Astrocyte (in vitro differentiated cells and primary cell): ENCODE measurements around the gene ATXN7L3.

Source experiments
- EZH2 ChIP-seq: IDR thresholded peaks from 2 replicates; pipeline ENCODE4 v1.6.1; 2012; ENCODE audit warnings: mild to moderate bottlenecking, low read length, inconsistent platforms; ENCODE audit not compliant: insufficient read depth
- TF ChIP-seq, protein P1 (sequence below): IDR thresholded peaks from 2 replicates; pipeline ENCODE4 v1.5.1; 2011; ENCODE audit warnings: low read depth, mild to moderate bottlenecking, inconsistent platforms, low read length, moderate library complexity; ENCODE audit not compliant: insufficient read depth

DNA sequence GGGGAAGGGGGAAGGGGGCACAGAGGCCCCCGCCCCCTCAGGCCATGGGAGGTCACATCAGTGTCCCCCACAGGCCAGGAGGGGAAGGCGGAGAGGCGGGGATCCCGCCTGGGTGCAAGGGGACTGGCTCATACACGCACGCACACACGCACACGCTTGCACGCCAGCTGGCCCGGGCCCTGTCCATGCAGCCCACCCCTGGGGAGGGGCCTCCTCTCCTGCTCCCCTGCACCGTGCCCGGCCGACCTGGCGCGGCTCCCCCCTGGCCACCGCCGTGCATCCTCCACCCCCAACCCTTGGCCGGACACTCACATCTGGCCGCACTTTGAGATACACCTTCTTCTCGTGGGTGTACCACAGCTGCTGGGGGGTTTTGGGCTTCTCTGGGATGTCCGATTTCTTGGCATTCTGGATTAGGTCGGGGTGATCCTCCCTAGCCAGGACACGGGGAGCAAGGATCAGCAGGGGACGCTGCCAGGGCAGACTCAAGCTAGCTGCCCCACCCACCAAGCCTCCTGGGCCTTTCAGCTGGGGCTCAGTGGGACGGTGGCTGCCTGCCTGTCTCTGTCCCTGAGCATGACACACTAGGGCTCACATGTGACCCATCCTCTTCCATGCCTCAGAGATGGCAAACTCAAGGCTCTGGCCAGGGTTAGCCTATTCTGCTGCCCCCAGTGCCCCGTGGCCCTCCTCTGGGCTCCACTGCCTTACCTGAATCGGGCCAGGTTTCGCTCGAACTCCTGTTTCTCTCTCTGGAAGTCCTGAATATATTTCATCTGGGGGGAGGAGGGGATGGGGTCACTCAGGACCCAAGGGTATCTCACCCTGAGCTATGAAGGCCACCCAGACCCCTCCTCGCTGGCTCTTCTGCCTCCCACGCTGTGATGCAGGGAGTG is 13.1 kb upstream of the ATXN7L3 start:
- TF ChIP-seq, protein P1, sequence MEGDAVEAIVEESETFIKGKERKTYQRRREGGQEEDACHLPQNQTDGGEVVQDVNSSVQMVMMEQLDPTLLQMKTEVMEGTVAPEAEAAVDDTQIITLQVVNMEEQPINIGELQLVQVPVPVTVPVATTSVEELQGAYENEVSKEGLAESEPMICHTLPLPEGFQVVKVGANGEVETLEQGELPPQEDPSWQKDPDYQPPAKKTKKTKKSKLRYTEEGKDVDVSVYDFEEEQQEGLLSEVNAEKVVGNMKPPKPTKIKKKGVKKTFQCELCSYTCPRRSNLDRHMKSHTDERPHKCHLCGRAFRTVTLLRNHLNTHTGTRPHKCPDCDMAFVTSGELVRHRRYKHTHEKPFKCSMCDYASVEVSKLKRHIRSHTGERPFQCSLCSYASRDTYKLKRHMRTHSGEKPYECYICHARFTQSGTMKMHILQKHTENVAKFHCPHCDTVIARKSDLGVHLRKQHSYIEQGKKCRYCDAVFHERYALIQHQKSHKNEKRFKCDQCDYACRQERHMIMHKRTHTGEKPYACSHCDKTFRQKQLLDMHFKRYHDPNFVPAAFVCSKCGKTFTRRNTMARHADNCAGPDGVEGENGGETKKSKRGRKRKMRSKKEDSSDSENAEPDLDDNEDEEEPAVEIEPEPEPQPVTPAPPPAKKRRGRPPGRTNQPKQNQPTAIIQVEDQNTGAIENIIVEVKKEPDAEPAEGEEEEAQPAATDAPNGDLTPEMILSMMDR, result no peak
- no peak for TF ChIP-seq EZH2
